HG02973 (cell line): ENCODE measurements around the gene ANAPC7.
"Not testable (repeated sequence)": the region's sequence is repeated elsewhere in the genome, so short reads cannot be mapped to it uniquely, and the experiment has no call there.

Experiments
- ATAC-seq: cut with Tn5 transposase; IDR thresholded peaks from one replicate; pipeline ENCODE4 v1.9.1; 2021; ENCODE audit warnings: moderate library complexity; ENCODE audit not compliant: unreplicated experiment

ANAPC7 gene

GRCh38 chr12:110373962-110374611, 29.4 kb downstream of the ANAPC7 start:
- no peak for ATAC-seq

- no peak for ATAC-seq
These were observed 30.1 kb downstream of the ANAPC7 start for GRCh38 chr12:110373425-110373824.

GRCh38 chr12:110373025-110373424, 30.5 kb downstream of the ANAPC7 start:
- ATAC-seq: no peak

- ATAC-seq: no peak
These were observed 31.5 kb downstream of the ANAPC7 start for GRCh38 chr12:110372056-110372425.

GRCh38 chr12:110371408-110372055, 32.0 kb downstream of the ANAPC7 start:
- ATAC-seq: no peak

- no peak for ATAC-seq
These were observed 32.7 kb downstream of the ANAPC7 start for GRCh38 chr12:110370732-110371231.

GRCh38 chr12:110369992-110370391, 33.5 kb downstream of the ANAPC7 start:
- no peak for ATAC-seq

- ATAC-seq: no peak
These were observed 36.2 kb downstream of the ANAPC7 start for GRCh38 chr12:110367181-110367864.

GRCh38 chr12:110366321-110367142, 37.0 kb downstream of the ANAPC7 start:
- no peak for ATAC-seq

- ATAC-seq: no peak
These were observed 37.8 kb downstream of the ANAPC7 start for GRCh38 chr12:110365489-110366320.

GRCh38 chr12:110361216-110361615, 42.3 kb downstream of the ANAPC7 start:
- ATAC-seq: no peak

- not testable (repeated sequence) for ATAC-seq
These were observed 45.0 kb downstream of the ANAPC7 start for GRCh38 chr12:110358384-110359097.

- ATAC-seq: no peak
These were observed 48.4 kb downstream of the ANAPC7 start for GRCh38 chr12:110355073-110355472.

- ATAC-seq: no peak
These were observed 49.2 kb downstream of the ANAPC7 start for GRCh38 chr12:110354172-110354780.

GRCh38 chr12:110353211-110353965, 50.1 kb downstream of the ANAPC7 start:
- ATAC-seq: no peak

- ATAC-seq: no peak
These were observed 51.1 kb downstream of the ANAPC7 start for GRCh38 chr12:110352401-110352800.

- ATAC-seq: no peak
These were observed 52.4 kb downstream of the ANAPC7 start for GRCh38 chr12:110351119-110351518.

GRCh38 chr12:110349514-110350151, 53.9 kb downstream of the ANAPC7 start:
- ATAC-seq: no peak
